HuH-7.5 (cell line): ENCODE measurements around the gene MNX1.

Experiments used
- DNase-seq: peaks from one replicate; pipeline ENCODE4 v3.0.0; 2011; ENCODE audit warnings: low spot score

MNX1 gene

DNA sequence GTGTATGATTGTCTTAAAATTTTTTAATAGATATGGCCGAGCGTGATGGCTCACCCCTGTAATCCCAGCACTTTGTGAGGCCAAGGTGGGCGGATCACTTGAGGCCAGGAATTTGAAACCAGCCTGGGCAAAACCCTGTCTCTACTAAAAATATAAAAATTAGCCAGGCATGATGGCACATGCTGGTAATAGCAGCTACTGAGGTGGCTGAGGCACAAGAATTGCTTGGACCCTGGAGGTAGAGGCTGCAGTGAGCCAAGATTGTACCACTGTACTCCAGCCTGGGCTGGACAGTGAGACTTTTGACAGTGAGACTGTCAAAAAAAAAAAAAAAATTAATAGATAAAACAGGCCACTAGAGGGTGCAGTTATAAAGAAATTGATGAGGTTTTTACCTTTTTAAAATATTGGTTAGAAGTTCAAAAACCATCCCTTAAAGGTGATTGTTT, 40.5 kb downstream of the MNX1 start:
- no peak for DNase-seq

- DNase-seq = no peak
Measured at GRCh38 chr7:156968183-156968582, 42.3 kb downstream of the MNX1 start.

GRCh38 chr7:156966387-156966786, 44.1 kb downstream of the MNX1 start:
- no peak for DNase-seq

DNA sequence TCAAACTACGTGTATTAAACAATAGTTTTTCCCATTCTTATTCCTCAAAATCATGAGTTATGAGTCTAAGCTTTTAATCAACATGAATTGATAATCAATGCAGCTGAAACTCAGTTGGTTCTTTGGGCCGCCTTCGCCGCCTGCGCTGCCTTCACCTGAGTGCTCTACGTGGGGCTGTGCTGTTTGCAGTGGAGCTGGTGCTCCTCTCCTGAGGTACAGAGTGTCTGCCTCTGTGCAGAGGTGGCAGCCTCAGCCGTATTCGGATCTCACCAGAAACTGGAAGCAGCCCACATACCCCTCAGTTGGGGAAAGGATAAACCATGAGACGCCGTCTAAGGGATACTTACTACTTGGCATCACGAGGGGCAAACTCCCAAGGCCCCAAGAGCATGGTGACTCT, 45.5 kb downstream of the MNX1 start:
- DNase-seq = no peak

- DNase-seq = no peak
Measured at GRCh38 chr7:156963472-156963871, 47.0 kb downstream of the MNX1 start.

DNA sequence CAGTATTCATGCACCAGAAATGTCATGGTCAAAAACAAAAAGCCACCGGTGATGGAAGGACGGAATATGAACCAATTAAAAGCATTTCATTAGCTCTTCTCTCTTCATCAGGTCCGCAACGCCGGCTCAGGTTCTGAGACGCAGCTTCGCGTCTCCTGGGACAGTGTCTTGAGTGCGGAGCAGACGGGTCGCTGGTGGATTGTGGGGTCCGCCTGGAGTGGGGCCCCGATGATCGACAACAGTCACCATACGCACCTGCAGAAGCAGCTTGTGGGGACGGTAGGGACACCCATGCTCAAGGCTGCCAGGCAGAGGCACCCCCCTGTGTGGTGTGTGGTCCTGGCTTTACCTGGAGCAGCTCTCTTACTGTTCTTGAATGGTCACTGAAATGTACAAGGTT, 47.6 kb downstream of the MNX1 start:
- no peak for DNase-seq

DNA sequence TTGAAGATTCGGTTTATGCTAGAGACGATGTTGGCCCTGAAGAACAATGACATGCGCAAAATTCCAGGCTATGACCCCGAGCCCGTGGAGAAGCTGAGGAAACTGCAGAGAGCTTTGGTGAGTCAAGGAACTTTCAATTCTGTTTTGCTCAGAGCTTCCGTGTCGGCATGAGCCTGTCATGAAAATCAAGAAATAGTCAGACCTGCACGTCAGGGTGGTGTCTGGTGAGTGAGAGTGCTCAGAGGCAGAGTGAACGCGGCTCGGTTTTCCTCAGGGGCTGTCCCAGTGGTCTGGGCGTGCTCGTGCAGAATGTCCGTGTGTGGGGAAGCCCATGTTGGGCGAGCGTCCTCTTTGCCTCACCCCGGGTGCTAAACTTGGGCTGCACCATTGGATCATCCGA, 48.3 kb downstream of the MNX1 start:
- no peak for DNase-seq

GRCh38 chr7:156956727-156957126, 53.7 kb downstream of the MNX1 start:
- no peak for DNase-seq

- DNase-seq = no peak
Measured at GRCh38 chr7:156954941-156955340, 55.5 kb downstream of the MNX1 start.
